IMR-90 (cell line): ENCODE results near the gene TMEM271. TPM values are rescaled to one million over a fixed set of nuclear protein-coding genes. Genes with fewer than 3 reads are reported as not detected.

Source experiments
- ATAC-seq: fragments of 200-7000 bp; cut with Tn5 transposase; 2 replicates; pipeline ENCODE4 v1.9.1; 2020; ENCODE audit warnings: low read depth, mild to moderate bottlenecking, moderate library complexity
- Bru-seq: library from RNA; stranded (reverse); fragments of 400-500 nt; gene quantifications from one replicate; lab custom pipeline; 2021; lab: Mats Ljungman, UMichigan
- BruChase-seq, 2 experiments: library from RNA; stranded (reverse); fragments of 400-500 nt; gene quantifications; one replicate each; lab custom pipeline; 2021; lab: Mats Ljungman, UMichigan
- BruUV-seq: library from RNA; stranded (reverse); fragments of 400-500 nt; replicated peaks from 2 replicates; lab custom pipeline; 2021; lab: Mats Ljungman, UMichigan
- CTCF ChIA-PET: fragments of 300-600 bp; formaldehyde crosslinking; extraction: SDS; loops from one replicate; lab custom pipeline; 2021; ENCODE audit warnings: antibody characterized with exemption; lab: Yijun Ruan, JAX
- POLR2A ChIA-PET: fragments of 300-600 bp; sonication (Branson Sonifier 250); formaldehyde crosslinking; loops from one replicate; lab custom pipeline; 2022; ENCODE audit warnings: antibody characterized with exemption; ENCODE audit not compliant: unreplicated experiment; lab: Charles Lee
- DNase-seq: peaks from one replicate; pipeline ENCODE4 v3.0.0; 2013
- H2AFZ ChIP-seq: replicated peaks from 2 replicates; pipeline ENCODE3; 2013; ENCODE audit warnings: low read length, mild to moderate bottlenecking; ENCODE audit not compliant: poor library complexity
- H2AK5ac ChIP-seq: 2 replicates; pipeline ENCODE4 v1.6.1; 2013; ENCODE audit warnings: low read depth, low read length, inconsistent platforms
- H2AK9ac ChIP-seq: replicated peaks from 2 replicates; pipeline ENCODE3; 2013; ENCODE audit warnings: mild to moderate bottlenecking, low read depth, low read length, moderate library complexity; ENCODE audit not compliant: poor library complexity
- H2BK120ac ChIP-seq: 2 replicates; pipeline ENCODE4 v1.6.1; 2013; ENCODE audit warnings: low read depth, low read length, inconsistent platforms
- H2BK15ac ChIP-seq: 3 replicates; pipeline ENCODE4 v1.6.1; 2013; ENCODE audit warnings: low read depth, low read length, inconsistent platforms
- H2BK20ac ChIP-seq: 2 replicates; pipeline ENCODE4 v1.6.1; 2013; ENCODE audit warnings: low read depth, mild to moderate bottlenecking, inconsistent platforms, low read length, moderate library complexity
- H2BK5ac ChIP-seq: 2 replicates; pipeline ENCODE4 v1.6.1; 2013; ENCODE audit warnings: mild to moderate bottlenecking, low read depth, low read length, inconsistent platforms; ENCODE audit not compliant: poor library complexity, severe bottlenecking
- H3K14ac ChIP-seq: replicated peaks from 2 replicates; pipeline ENCODE4 v1.6.1; 2013; ENCODE audit warnings: low read depth, low read length, inconsistent platforms
- H3K18ac ChIP-seq: 2 replicates; pipeline ENCODE4 v1.6.1; 2013; ENCODE audit warnings: low read depth, low read length, control low read depth
- H3K23ac ChIP-seq: 2 replicates; pipeline ENCODE4 v1.6.1; 2013; ENCODE audit warnings: low read depth, low read length, inconsistent platforms
- H3K27ac ChIP-seq: 2 replicates; pipeline ENCODE4 v1.5.1; 2013; ENCODE audit warnings: mild to moderate bottlenecking, control low read depth, low read length; ENCODE audit not compliant: insufficient read depth
- H3K27me3 ChIP-seq: 2 replicates; pipeline ENCODE4 v1.6.1; 2013; ENCODE audit warnings: low read length; ENCODE audit not compliant: control insufficient read depth, insufficient read depth
- H3K36me3 ChIP-seq: 2 replicates; pipeline ENCODE4 v1.6.1; 2013; ENCODE audit warnings: low read length, mixed read lengths; ENCODE audit not compliant: control insufficient read depth, insufficient read depth
- H3K4ac ChIP-seq: 2 replicates; pipeline ENCODE4 v1.6.1; 2013; ENCODE audit warnings: low read depth, low read length, inconsistent platforms
- H3K4me1 ChIP-seq: 2 replicates; pipeline ENCODE4 v1.6.1; 2013; ENCODE audit warnings: low read length, mixed read lengths; ENCODE audit not compliant: control insufficient read depth, insufficient read depth
- H3K4me2 ChIP-seq: 2 replicates; pipeline ENCODE4 v1.6.1; 2013; ENCODE audit warnings: low read depth, mild to moderate bottlenecking, control low read depth, low read length, moderate library complexity
- H3K4me3 ChIP-seq: 2 replicates; pipeline ENCODE4 v1.5.1; 2013; ENCODE audit warnings: low read depth, mild to moderate bottlenecking, control low read depth, low read length, moderate library complexity; ENCODE audit not compliant: insufficient read depth
- H3K56ac ChIP-seq: 2 replicates; pipeline ENCODE4 v1.6.1; 2013; ENCODE audit warnings: low read length, inconsistent platforms; ENCODE audit not compliant: insufficient read depth; ENCODE audit errors: extremely low read depth
- H3K79me1 ChIP-seq, 2 experiments: 2 replicates each; pipeline ENCODE4 v1.6.1; 2013; ENCODE audit warnings: low read length in 2 of 2, inconsistent platforms in 1 of 2, low read depth in 1 of 2
- H3K9ac ChIP-seq: 2 replicates; pipeline ENCODE4 v1.6.1; 2013; ENCODE audit warnings: low read depth, low read length, control low read depth
- H3K9me1 ChIP-seq: 2 replicates; pipeline ENCODE4 v1.6.1; 2013; ENCODE audit warnings: low read length, inconsistent platforms; ENCODE audit not compliant: insufficient read depth
- H3K9me3 ChIP-seq: 2 replicates; pipeline ENCODE4 v1.6.1; 2013; ENCODE audit warnings: low read length; ENCODE audit not compliant: control insufficient read depth, insufficient read depth
- H4K20me1 ChIP-seq: 2 replicates; pipeline ENCODE4 v1.6.1; 2013; ENCODE audit warnings: low read length, inconsistent platforms; ENCODE audit not compliant: insufficient read depth
- H4K5ac ChIP-seq: 2 replicates; pipeline ENCODE4 v1.6.1; 2013; ENCODE audit warnings: mild to moderate bottlenecking, low read depth, low read length, control low read depth
- H4K8ac ChIP-seq, 2 experiments: 2 replicates each; pipeline ENCODE4 v1.6.1; 2013; ENCODE audit warnings: low read depth in 2 of 2, low read length in 2 of 2, control low read depth in 1 of 2, inconsistent platforms in 1 of 2
- H4K91ac ChIP-seq: 2 replicates; pipeline ENCODE4 v1.6.1; 2013; ENCODE audit warnings: low read depth, low read length, inconsistent platforms; ENCODE audit not compliant: insufficient read depth
- BHLHE40 ChIP-seq: fragments of 150-350 bp; IDR thresholded peaks from 2 replicates; pipeline ENCODE4 v1.6.1; 2016; ENCODE audit warnings: mild to moderate bottlenecking, low read depth, low read length
- CEBPB ChIP-seq: IDR thresholded peaks from 2 replicates; pipeline ENCODE4 v1.6.1; 2012; ENCODE audit warnings: low read depth, low read length, improper control_type of control experiment
- FOS ChIP-seq: fragments of 150-350 bp; IDR thresholded peaks from 2 replicates; pipeline ENCODE4 v1.6.1; 2016; ENCODE audit warnings: low read depth, low read length
- MAZ ChIP-seq: IDR thresholded peaks from 2 replicates; pipeline ENCODE4 v1.6.1; 2012; ENCODE audit warnings: low read depth, mild to moderate bottlenecking, low read length, improper control_type of control experiment, moderate library complexity, borderline replicate concordance
- POLR2A ChIP-seq: IDR thresholded peaks from 2 replicates; pipeline ENCODE4 v1.6.1; 2012; ENCODE audit warnings: mild to moderate bottlenecking, low read depth, low read length
- WGBS, 2 experiments: methylation state at CpG; one replicate each; pipeline versions ENCODE4 v1.1.5 to v1.1.7; 2013; ENCODE audit warnings: missing lambda C conversion rate in 2 of 2; ENCODE audit not compliant: insufficient read length in 1 of 2; ENCODE audit errors: extremely low coverage in 2 of 2; 5-methylcytosine and 5-hydroxymethylcytosine counted together
- dilution Hi-C: fragments of 300-500 bp; cut with HindIII; formaldehyde crosslinking; loops from one replicate; pipeline ENCODE4 v1.14.3; 2018; ENCODE audit warnings: low sequenced_read_pairs; ENCODE audit not compliant: unreplicated experiment
- in situ Hi-C: fragments of 300-500 bp; cut with MboI; formaldehyde crosslinking; loops from 3 replicates; pipeline ENCODE4 v1.14.3; 2019; ENCODE audit warnings: low sequenced_read_pairs, inconsistent platforms, mixed read lengths
- intact Hi-C: fragments of 100-400 bp; cut with micrococcal nuclease; formaldehyde crosslinking; loops from 2 replicates; pipeline ENCODE4 v1.10.0; 2022
- long read RNA-seq: library from polyadenylated mRNA; unstranded; transcript quantifications from one replicate; pipeline ENCODE4 v2.0.0, GENCODE V29; 2021; ENCODE audit not compliant: unreplicated experiment
- polyA plus RNA-seq, 3 experiments: library from polyadenylated mRNA; depleted of rRNA; stranded (reverse); fragments of >200 nt; gene quantifications; 2 replicates each; pipeline ENCODE4 v1.2.3, GENCODE V29; 2012; ENCODE audit warnings: low replicate concordance in 1 of 3
- total RNA-seq: library from RNA; depleted of rRNA; stranded (reverse); fragments of >200 nt; gene quantifications from 2 replicates; pipeline ENCODE4 v1.2.3, GENCODE V29; 2012; rRNA removed

Gene TMEM271
- total RNA-seq = not detected in 2 replicates
- polyA plus RNA-seq (2012; rRNA removed) = not detected in 2 replicates
- polyA plus RNA-seq (2012; cell fraction: cytosol; rRNA removed) = not detected in 2 replicates
- not detected in 2 replicates for polyA plus RNA-seq (2012; cell fraction: nucleus; rRNA removed; ENCODE audit: low replicate concordance)
- Bru-seq, nascent RNA = not detected
- BruChase-seq, experiment 1, labeled RNA remaining after a 6-hour chase = not detected
- BruChase-seq, experiment 2, labeled RNA remaining after a 2-hour chase = not detected
- long read RNA-seq = 0 reads

DNA sequence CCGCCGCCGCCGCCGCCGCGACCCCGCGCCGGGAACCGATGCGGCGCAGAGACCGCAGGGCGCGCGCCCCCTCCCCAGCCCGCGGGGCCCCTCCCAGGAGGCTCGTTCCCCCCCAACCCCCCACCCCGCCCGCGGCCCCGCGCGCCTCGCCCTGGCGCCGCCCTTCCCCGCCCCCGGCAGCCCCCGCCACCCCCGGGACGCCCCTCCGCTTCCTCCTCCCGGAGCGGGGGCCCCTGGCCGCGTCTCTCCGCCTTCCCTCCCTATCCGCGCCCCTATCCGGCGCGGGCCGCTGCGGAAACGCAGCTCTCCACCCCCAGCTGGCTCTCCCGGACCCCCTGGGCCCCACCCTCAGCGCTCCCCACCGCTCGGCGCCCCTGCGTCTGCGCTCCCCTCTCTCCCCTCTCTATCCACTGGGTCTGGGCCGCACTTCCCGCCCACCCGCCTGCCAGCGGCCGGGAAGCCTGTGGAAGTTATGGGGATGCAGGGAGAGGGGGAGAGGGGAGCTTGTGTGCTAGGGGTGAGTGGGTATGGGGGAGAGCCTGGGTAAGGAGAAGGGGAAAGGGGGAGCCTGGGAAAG is at the start of gene TMEM271:
Gene TMEM271 (minus strand): TSS at position 51 of the 577 bp plus-strand sequence. CDS start 233 bp downstream, outside the sequence.
- Histone ChIP-seq H3K56ac (no peak within 1 kb of the TSS), H4K91ac (no peak within 1 kb of the TSS), H2BK15ac (no peak within 1 kb of the TSS), H3K23ac (no peak within 1 kb of the TSS), H3K79me1 (no peaks in the 10 kb centered on the region), H3K18ac (no peak within 1 kb of the TSS), H4K5ac (no peak within 1 kb of the TSS), H3K4me3 (no peak within 1 kb of the TSS), H2AK9ac (no peak within 1 kb of the TSS), H2BK20ac (no peak within 1 kb of the TSS), H3K27ac (no peak within 1 kb of the TSS), H2BK120ac (no peak within 1 kb of the TSS), H3K9me3 (0 out of 2 replicates have a peak, but pooled peaks cover 4% of the 10 kb centered on the region), H4K20me1 (no peaks in the 10 kb centered on the region), H3K9me1 (no peaks in the 10 kb centered on the region), H2AFZ (no peak within 1 kb of the TSS), H3K4me2 (peak within 1 kb of the TSS; percentile 33; the same call in 1 of the 2 replicates), H3K9ac (no peak within 1 kb of the TSS), H3K36me3 (no peaks in the 10 kb centered on the region), H3K27me3 (peaks cover 58% of the 10 kb centered on the region), H2AK5ac (no peak within 1 kb of the TSS), H3K14ac (no peak within 1 kb of the TSS), H4K8ac (no peak within 1 kb of the TSS), H3K4me1 (no peaks in the 10 kb centered on the region; the same call in 1 of the 2 replicates), H2BK5ac (no peak within 1 kb of the TSS), H3K4ac (no peak within 1 kb of the TSS)
- BruUV-seq = no TSS peak
- intact Hi-C loops = no loop called here
- ATAC-seq (no peak), DNase-seq (no peak)
- WGBS, 2 experiments = no CpG with 5 or more reads among the region's 60 CpGs
- dilution Hi-C loops = no loop called here
- CTCF ChIA-PET = no interaction called here
- in situ Hi-C loops = no loop called here
- POLR2A ChIA-PET = no interaction called here
- TF ChIP-seq BHLHE40 (no peak), CEBPB (no peak), FOS (no peak), POLR2A (no peak), MAZ (no peak)
